GM12865 (cell line): ENCODE data around the gene RMDN3.

Experiments used
- DNase-seq: peaks from one replicate; pipeline ENCODE4 v3.0.0; 2010; ENCODE audit warnings: low read depth
- H3K4me3 ChIP-seq: 2 replicates; pipeline ENCODE4 v1.5.1; 2011; ENCODE audit warnings: mild to moderate bottlenecking, low read depth, low read length, control low read depth
- CTCF ChIP-seq: IDR thresholded peaks from 2 replicates; pipeline ENCODE4 v1.5.1; 2011; ENCODE audit warnings: low read length, control low read depth, low read depth, inconsistent platforms; ENCODE audit not compliant: insufficient read depth; ENCODE audit errors: missing control alignments

RMDN3 gene

GRCh38 chr15:40722354-40722753 lies 32.7 kb downstream of the RMDN3 start:
- no peak for DNase-seq
- TF ChIP-seq CTCF = no peak
- H3K4me3 ChIP-seq = no peak overlapping the region

- no peak for TF ChIP-seq CTCF
- DNase-seq = no peak
- no peak overlapping the region for H3K4me3 ChIP-seq
Measured at GRCh38 chr15:40721701-40722100, 33.4 kb downstream of the RMDN3 start.

GRCh38 chr15:40716165-40716564 lies 38.9 kb downstream of the RMDN3 start:
- no peak overlapping the region for H3K4me3 ChIP-seq
- no peak for DNase-seq
- TF ChIP-seq CTCF = no peak

GRCh38 chr15:40714144-40714543 lies 40.9 kb downstream of the RMDN3 start:
- no peak overlapping the region for H3K4me3 ChIP-seq
- no peak for TF ChIP-seq CTCF
- DNase-seq = no peak

- TF ChIP-seq CTCF = no peak
- H3K4me3 ChIP-seq = no peak overlapping the region
- no peak for DNase-seq
Measured at GRCh38 chr15:40706121-40706520, 48.9 kb downstream of the RMDN3 start.

GRCh38 chr15:40702077-40702476 lies 53.0 kb downstream of the RMDN3 start:
- no peak overlapping the region for H3K4me3 ChIP-seq
- peak; percentile 21 for DNase-seq
- TF ChIP-seq CTCF = no peak

GRCh38 chr15:40697916-40698315 lies 57.1 kb downstream of the RMDN3 start:
- no peak overlapping the region for H3K4me3 ChIP-seq
- TF ChIP-seq CTCF = no peak
- DNase-seq = no peak
